ENCODE measurements around the gene RTL10.

DNA sequence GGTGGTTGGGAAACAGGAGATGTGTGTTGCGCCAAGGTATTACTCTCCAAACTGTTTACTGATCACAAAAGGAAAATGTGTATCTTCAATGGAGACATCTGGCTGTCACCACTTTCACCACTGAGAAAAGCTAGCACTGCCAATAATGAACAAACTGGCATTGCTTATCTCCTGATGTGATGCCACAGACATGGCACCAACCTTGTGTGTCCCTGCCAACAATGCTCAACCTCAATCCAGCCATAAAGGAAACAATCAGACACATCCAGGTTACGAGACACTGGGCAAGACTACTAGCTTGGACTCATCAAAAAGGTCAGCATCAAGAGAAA, 28.1 kb downstream of the RTL10 start:
- no peak for TF ChIP-seq CTCF (IDR thresholded peaks at IDR 0.05; ENCODE audit: insufficient read depth, low read length, poor library complexity, severe bottlenecking)
- no peak for TF ChIP-seq EZH2phosphoT487 (conservative IDR thresholded peaks at IDR 0.05; ENCODE audit: low read length)
